Fibroblast of the aortic adventitia (primary cell): ENCODE results near the gene GET4. TPM values are rescaled to one million over a fixed set of nuclear protein-coding genes. Genes with fewer than 3 reads are reported as not detected.
A peak's percentile ranks its signal among the peaks of the same experiment; 100 is the strongest.

Experiments
- DNase-seq: peaks from one replicate; pipeline ENCODE4 v3.0.0-alpha.2; 2010; ENCODE audit warnings: low read depth
- H3K4me3 ChIP-seq: 2 replicates; pipeline ENCODE4 v1.5.1; 2011; ENCODE audit warnings: low read depth, mild to moderate bottlenecking, control low read depth, low read length, moderate library complexity
- CTCF ChIP-seq: IDR thresholded peaks from 2 replicates; pipeline ENCODE4 v1.5.1; 2011; ENCODE audit warnings: mild to moderate bottlenecking, low read length, control low read depth, inconsistent platforms; ENCODE audit not compliant: insufficient read depth
- total RNA-seq: library from RNA; depleted of rRNA; stranded (reverse); fragments of >200 nt; gene quantifications from 2 replicates; pipeline ENCODE4 v1.2.3, GENCODE V29; 2012; ENCODE audit warnings: low replicate concordance

Gene GET4
- total RNA-seq, 1 donor: 14.2 TPM

- DNase-seq: no peak
- TF ChIP-seq CTCF: no peak
- no peak overlapping the region for H3K4me3 ChIP-seq
Measured at GRCh38 chr7:898855-899681, 22.7 kb downstream of the GET4 start.

- DNase-seq: no peak
- no peak overlapping the region for H3K4me3 ChIP-seq
Measured at GRCh38 chr7:899806-900205, 23.5 kb downstream of the GET4 start.

GRCh38 chr7:900331-901040 is 24.1 kb downstream of the GET4 start:
- no peak for TF ChIP-seq CTCF

More at GRCh38 chr7:899806-900205, 23.5 kb downstream of the GET4 start:
- no peak for TF ChIP-seq CTCF

GRCh38 chr7:901041-901387 is 24.7 kb downstream of the GET4 start:
- no peak for DNase-seq
- no peak overlapping the region for H3K4me3 ChIP-seq
- no peak for TF ChIP-seq CTCF

More at GRCh38 chr7:900331-901040, 24.1 kb downstream of the GET4 start:
- DNase-seq: no peak
- no peak overlapping the region for H3K4me3 ChIP-seq

- no peak overlapping the region for H3K4me3 ChIP-seq
- peak; percentile 82 for DNase-seq
- no peak for TF ChIP-seq CTCF
Measured at GRCh38 chr7:901388-902154, 25.2 kb downstream of the GET4 start.

GRCh38 chr7:902996-903395 is 26.6 kb downstream of the GET4 start:
- no peak for TF ChIP-seq CTCF
- no peak for DNase-seq
- no peak overlapping the region for H3K4me3 ChIP-seq
